ENCODE measurements around the gene BABAM1.

DNA sequence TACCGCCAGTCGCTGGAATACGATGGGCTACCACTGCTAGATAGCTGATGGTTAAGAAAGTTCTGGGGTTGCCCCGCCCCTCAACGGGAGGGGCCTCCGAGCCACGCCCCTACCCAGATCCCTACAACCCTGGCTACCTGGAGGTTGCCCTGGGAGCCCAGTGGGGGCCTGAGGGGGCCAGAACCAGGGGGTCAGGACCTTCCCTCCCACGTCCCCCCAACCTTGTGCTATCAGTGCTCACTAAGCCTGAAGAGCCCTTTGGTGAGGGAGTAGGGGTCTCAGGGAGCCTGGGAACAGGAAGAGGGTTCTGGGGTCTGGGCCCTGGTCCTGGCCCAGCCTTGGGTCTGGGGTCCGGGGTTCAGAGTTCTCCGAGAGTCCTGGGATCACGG lies 32.3 kb upstream of the BABAM1 start:
- no peak for TF ChIP-seq POLR2AphosphoS5 (IDR thresholded peaks at IDR 0.05)
- TF ChIP-seq POLR2A (IDR thresholded peaks at IDR 0.05): no peak

All from prostate gland (tissue), 1 donor.